ENCODE measurements around the gene GPC2.
A peak's percentile ranks its signal among the peaks of the same experiment; 100 is the strongest.

GPC2 gene

DNA sequence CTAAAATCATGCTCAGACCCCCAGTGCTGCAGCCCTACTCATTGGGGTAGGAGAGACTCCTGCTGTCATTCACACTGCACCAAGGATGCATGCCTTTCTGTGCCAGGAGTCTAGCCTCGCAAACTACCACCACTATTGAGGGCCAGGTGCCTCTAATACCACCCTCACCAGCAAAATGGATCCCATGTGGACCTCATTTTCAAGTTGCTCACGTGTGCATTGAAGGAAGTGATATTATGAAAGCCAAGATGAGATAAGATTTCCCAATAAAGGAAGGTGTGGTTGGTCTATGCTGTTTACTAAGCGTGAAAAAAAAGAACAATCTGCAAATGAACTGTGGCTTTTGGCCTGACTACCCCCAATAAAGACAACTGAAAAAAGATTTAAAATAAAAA lies 35.6 kb downstream of the GPC2 start:
- peak overlapping the region; percentile 53 for H3K27ac ChIP-seq (replicated peaks)
- H3K4me3 ChIP-seq (replicated peaks; ENCODE audit: insufficient read depth, low read length) = no peak overlapping the region
- peak; percentile 42 to 69 for DNase-seq (ENCODE audit: low read depth in 1 of 2, low spot score in 1 of 2)
- H3K27me3 ChIP-seq (ENCODE audit: insufficient read depth, poor library complexity, severe bottlenecking) = no peaks in the 10 kb centered on the region
- TF ChIP-seq POLR2AphosphoS5 (IDR thresholded peaks at IDR 0.05; ENCODE audit: low read depth) = peak; percentile 42; the same call in 1 of the 2 replicates
- TF ChIP-seq, protein P1, sequence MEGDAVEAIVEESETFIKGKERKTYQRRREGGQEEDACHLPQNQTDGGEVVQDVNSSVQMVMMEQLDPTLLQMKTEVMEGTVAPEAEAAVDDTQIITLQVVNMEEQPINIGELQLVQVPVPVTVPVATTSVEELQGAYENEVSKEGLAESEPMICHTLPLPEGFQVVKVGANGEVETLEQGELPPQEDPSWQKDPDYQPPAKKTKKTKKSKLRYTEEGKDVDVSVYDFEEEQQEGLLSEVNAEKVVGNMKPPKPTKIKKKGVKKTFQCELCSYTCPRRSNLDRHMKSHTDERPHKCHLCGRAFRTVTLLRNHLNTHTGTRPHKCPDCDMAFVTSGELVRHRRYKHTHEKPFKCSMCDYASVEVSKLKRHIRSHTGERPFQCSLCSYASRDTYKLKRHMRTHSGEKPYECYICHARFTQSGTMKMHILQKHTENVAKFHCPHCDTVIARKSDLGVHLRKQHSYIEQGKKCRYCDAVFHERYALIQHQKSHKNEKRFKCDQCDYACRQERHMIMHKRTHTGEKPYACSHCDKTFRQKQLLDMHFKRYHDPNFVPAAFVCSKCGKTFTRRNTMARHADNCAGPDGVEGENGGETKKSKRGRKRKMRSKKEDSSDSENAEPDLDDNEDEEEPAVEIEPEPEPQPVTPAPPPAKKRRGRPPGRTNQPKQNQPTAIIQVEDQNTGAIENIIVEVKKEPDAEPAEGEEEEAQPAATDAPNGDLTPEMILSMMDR (IDR thresholded peaks at IDR 0.05; ENCODE audit: insufficient read depth, low read length) = no peak
- TF ChIP-seq, protein P2, sequence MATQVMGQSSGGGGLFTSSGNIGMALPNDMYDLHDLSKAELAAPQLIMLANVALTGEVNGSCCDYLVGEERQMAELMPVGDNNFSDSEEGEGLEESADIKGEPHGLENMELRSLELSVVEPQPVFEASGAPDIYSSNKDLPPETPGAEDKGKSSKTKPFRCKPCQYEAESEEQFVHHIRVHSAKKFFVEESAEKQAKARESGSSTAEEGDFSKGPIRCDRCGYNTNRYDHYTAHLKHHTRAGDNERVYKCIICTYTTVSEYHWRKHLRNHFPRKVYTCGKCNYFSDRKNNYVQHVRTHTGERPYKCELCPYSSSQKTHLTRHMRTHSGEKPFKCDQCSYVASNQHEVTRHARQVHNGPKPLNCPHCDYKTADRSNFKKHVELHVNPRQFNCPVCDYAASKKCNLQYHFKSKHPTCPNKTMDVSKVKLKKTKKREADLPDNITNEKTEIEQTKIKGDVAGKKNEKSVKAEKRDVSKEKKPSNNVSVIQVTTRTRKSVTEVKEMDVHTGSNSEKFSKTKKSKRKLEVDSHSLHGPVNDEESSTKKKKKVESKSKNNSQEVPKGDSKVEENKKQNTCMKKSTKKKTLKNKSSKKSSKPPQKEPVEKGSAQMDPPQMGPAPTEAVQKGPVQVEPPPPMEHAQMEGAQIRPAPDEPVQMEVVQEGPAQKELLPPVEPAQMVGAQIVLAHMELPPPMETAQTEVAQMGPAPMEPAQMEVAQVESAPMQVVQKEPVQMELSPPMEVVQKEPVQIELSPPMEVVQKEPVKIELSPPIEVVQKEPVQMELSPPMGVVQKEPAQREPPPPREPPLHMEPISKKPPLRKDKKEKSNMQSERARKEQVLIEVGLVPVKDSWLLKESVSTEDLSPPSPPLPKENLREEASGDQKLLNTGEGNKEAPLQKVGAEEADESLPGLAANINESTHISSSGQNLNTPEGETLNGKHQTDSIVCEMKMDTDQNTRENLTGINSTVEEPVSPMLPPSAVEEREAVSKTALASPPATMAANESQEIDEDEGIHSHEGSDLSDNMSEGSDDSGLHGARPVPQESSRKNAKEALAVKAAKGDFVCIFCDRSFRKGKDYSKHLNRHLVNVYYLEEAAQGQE (IDR thresholded peaks at IDR 0.05; ENCODE audit: insufficient replicate concordance, low read depth) = peak; percentile 28

DNA sequence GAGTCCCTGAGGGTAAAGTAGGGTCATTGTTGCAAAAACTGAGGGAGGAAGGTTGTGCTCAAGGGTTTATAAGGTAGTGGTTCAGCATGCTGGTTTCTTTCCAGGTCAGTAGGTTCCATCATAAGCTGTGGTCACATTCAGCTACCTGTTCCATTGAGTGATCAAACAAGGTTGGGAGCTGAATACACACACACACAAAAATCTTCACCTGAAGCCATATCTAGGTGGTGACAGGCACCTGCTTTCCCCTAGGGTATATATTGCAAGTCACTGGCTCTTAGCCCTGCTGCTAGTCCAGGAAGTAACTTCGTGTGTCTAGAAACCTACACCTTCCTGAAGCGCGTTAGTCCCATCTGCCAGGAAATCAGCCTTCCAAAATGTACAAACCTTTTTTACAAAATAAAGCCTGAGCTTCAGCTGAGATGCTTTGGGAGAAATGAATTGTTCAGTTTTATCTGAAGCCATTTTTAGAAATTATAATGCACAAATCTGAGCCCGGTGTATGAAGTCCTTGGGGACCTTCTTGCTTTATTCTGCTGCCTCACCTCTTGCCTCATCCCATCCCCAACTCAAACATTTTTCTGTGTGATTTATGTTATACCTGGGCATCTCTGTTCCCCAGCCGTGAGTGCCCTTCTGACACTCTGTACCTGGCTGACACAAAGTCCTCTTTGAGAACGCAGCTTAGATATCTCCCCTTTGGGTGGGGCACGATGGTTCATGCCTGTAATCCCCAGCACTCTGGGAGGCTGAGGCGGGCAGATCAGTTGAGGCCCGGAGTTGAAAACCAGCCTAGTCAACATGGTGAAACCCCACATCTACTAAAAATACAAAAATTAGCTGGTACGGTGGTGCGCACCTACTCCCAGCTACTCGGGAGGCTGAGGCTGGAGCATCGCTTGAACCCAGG lies 39.1 kb downstream of the GPC2 start:
- Histone ChIP-seq H3K4me3 (replicated peaks; ENCODE audit: insufficient read depth, low read length) (no peak overlapping the region), H3K27ac (replicated peaks) (no peak overlapping the region), H3K27me3 (ENCODE audit: insufficient read depth, poor library complexity, severe bottlenecking) (no peaks in the 10 kb centered on the region)
- no peak for DNase-seq (ENCODE audit: low read depth in 1 of 2, low spot score in 1 of 2)
- TF ChIP-seq, protein P1 (IDR thresholded peaks at IDR 0.05; ENCODE audit: insufficient read depth, low read length) = no peak
- TF ChIP-seq, protein P2 (IDR thresholded peaks at IDR 0.05; ENCODE audit: insufficient replicate concordance, low read depth) = no peak
- TF ChIP-seq POLR2AphosphoS5 (IDR thresholded peaks at IDR 0.05; ENCODE audit: low read depth) = no peak

DNA sequence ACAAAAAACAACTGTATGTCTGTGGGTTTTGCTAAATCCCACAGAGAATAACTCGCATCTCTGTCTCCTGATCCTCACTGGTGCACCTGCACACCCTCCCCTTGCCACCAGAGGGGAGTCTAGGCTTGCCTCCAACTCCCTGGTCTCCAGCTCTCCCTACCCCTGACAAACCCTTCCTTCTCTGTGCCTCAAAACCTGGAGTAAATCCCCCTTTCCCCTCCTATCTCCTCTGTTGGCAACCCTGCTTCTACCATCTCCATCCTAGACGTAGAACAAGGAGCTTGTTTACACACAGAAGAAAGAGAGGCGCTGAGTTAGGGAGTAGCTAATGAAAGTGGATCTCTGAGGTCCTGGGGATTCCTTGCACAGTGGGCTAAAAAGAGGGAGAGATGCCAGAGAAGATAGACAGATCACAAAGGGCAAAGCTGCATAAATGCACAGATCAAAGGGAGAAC lies 44.5 kb downstream of the GPC2 start:
- peak in 1 of 2 experiments; percentile 74 for DNase-seq (ENCODE audit: low read depth in 1 of 2, low spot score in 1 of 2)
- no peak overlapping the region for H3K27ac ChIP-seq (replicated peaks)
- H3K4me3 ChIP-seq (replicated peaks; ENCODE audit: insufficient read depth, low read length) = no peak overlapping the region
- TF ChIP-seq, protein P1 (IDR thresholded peaks at IDR 0.05; ENCODE audit: insufficient read depth, low read length) = peak; percentile 94
- TF ChIP-seq POLR2AphosphoS5 (IDR thresholded peaks at IDR 0.05; ENCODE audit: low read depth) = no peak
- H3K27me3 ChIP-seq (ENCODE audit: insufficient read depth, poor library complexity, severe bottlenecking) = no peaks in the 10 kb centered on the region

DNA sequence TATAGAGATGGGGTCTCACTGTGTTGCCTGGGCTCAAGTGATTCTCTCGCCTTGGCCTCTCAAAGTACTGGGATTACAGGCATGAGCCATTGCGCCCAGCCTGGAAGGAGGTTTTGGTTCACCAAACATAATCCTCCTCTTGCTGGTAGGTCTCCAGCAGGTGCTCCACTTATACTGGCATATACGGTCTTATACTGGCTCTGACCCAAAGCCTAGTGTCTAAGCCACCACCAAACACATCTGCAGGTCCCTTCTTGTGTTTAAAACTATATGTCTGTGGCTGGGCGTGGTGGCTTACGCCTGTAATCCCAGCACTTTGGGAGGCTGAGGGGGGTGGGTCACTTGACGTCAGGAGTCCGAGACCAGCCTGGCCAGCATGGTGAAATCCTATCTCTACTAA lies 45.1 kb downstream of the GPC2 start:
- Histone ChIP-seq H3K4me3 (replicated peaks; ENCODE audit: insufficient read depth, low read length) (no peak overlapping the region), H3K27ac (replicated peaks) (no peak overlapping the region), H3K27me3 (ENCODE audit: insufficient read depth, poor library complexity, severe bottlenecking) (no peaks in the 10 kb centered on the region)
- DNase-seq (ENCODE audit: low read depth in 1 of 2, low spot score in 1 of 2) = no peak
- TF ChIP-seq GABPA (IDR thresholded peaks at IDR 0.05; ENCODE audit: low read depth) (no peak), SPI1 (IDR thresholded peaks at IDR 0.05; ENCODE audit: borderline replicate concordance, low read depth) (no peak), POLR2AphosphoS5 (IDR thresholded peaks at IDR 0.05; ENCODE audit: low read depth) (no peak)
- TF ChIP-seq, protein P2 (IDR thresholded peaks at IDR 0.05; ENCODE audit: insufficient replicate concordance, low read depth) = no peak
- TF ChIP-seq, protein P1 (IDR thresholded peaks at IDR 0.05; ENCODE audit: insufficient read depth, low read length) = no peak
